ENCODE data around the gene GUCD1.
A peak's percentile ranks its signal among the peaks of the same experiment; 100 is the strongest.
"Not testable (repeated sequence)": the region's sequence is repeated elsewhere in the genome, so short reads cannot be mapped to it uniquely, and the experiment has no call there.

GUCD1 gene

DNA sequence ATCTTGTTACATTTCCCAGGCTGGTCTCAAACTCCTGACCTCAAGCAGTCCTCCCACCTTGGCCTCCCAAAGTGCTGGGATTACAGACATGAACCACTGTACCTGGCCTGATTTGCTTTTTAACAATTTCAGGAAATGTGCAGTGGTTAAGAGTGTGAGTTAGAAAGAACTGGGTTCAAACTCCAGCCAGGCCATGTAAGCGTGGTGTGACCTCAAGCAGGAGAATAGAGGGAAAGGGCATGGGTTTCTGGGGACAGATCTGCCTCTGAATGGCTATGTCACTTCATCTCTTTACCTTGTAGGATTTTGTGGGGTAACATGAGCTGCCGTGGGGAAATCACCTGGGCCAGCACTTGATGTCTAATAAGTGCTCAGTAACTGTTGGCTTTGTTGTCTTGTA is 10.1 kb upstream of the GUCD1 start:
- no peak for DNase-seq (ENCODE audit: low read depth)

- no peak for DNase-seq (ENCODE audit: low read depth)
These were observed 9.6 kb upstream of the GUCD1 start for GRCh38 chr22:24564376-24565058.

- DNase-seq (ENCODE audit: low read depth): no peak
These were observed 8.3 kb upstream of the GUCD1 start for GRCh38 chr22:24563246-24563645.

DNA sequence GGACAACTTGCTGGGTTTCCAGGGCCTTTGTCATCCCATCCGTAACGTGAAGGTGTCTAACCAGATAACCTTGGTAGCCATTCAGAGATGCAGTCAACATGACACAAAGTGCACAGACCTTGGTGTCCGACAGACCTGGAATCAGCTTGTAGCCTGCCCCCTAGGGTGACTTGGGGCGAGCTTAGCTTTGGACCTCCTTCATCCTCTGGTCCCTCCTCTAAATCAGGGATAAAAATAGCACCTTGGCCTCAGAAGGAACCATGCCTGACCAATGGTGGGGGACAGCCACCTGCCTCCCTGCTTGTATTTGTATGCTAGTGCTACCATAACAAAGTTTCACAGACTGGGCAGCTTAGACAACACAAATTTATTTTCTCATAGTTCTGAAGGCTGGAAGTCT is 4.5 kb upstream of the GUCD1 start:
- DNase-seq (ENCODE audit: low read depth): no peak

- DNase-seq (ENCODE audit: low read depth): peak; percentile 100
These were observed 464 bp upstream of the GUCD1 start, which contains the start of gene SNRPD3 for GRCh38 chr22:24555165-24556039. TSS of gene SNRPD3 (plus strand) at chr22:24555999. CDS start at chr22:24557675, 1,676 bp downstream.

- no peak for DNase-seq (ENCODE audit: low read depth)
These were observed 1.2 kb downstream of the GUCD1 start for GRCh38 chr22:24553597-24554312.

DNA sequence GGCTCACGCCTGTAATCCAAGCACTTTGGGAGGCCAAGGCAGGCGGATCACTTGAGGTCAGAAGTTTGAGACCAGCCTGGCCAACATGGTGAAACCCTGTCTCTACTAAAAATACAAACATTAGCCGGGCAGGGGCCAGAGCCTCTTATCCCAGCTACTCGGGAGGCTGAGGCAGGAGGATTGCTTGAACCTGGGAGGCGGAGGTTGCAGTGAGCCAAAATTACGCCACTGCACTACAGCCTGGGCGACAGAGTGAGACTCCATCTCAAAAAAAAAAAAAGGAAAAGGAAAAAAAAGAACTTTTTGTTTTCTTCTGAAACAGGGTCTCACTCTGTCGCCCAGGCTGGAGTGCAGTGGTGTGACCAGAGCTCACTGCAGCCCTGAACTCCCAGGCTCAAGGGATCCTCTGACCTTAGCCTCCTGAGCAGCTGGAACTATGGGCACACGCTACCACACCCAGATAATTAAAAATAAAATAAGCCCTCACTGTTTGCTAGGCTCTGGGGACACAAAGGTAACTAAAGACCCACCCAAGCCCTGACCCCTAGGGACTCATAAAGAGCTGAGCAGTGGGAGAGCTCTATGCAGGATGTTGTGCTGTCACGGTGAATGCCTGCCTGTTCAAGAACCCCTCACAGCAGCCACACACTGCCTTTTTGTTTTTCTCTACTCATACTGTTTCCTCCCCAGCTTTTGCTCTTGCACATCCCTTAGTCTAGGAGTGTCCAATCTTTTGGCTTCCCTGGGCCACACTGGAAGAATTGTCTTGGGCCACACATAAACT is 2.2 kb downstream of the GUCD1 start:
- DNase-seq (ENCODE audit: low read depth): not testable (repeated sequence)

DNA sequence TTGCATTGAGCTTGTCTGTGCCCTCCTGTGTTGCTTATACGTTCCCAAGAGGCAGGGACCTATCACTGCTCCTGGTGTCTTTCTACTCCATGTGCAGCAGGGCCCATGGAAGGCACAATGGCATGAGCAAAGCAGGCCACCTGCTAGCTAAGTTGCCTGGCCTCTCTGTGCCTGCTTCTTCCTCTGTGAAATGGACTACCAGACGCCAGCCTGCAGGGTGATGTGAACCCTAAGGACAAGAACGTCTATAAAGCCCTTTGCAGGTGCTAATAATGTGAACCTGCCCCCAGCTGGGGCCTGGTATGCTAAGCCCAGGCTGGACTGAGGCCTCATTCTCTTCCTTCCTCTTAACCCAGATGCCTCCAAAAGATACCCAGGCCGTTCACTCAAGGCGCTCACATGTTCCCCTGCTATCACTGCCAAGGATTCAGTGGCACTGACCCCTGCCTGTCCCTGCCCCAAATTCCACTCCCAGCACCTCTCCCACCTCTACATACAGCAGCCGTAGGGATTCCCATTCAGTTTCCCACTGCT is 4.0 kb downstream of the GUCD1 start:
- no peak for DNase-seq (ENCODE audit: low read depth)

DNA sequence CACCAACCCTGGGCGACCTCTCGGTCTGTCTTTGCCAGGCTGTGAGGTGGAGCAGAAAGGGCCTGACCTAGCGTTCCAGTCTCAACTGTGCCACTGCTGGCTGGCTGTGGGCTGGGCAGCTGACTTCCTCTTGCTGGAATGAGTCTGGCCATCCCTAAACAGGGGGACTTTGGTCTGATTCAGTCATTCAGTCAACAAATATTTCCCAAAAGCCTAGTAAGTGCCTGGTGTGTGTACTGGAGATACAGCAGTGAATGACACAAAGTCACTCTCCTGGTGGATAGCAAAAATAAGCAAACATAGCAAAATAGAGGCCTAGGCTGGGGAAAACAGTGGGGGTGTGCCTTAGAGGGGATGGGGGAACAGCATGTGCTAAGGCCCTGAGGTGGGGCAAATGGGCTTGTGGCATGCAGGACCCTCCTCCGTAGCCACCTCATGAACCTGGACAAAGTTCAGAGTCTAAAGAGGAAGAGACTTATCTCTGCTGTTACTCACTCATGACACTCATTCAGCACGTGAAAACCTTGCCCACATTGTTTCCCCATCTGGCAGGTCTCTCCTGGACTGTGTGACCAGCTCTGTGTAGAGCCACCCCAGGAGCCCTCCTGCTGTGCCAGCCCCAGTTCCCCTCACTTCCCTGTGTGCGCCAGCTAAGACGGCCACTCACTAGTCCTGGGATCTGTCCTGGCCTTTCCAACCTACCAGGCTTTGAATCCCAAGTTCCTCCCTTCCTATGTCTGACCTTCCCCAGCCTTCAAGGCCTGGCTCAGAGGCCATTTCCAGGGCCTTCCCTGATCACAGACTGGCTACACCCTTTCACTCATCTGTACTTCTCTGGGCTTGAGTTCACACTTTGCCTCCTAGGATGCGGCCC is 4.7 kb downstream of the GUCD1 start:
- no peak for DNase-seq (ENCODE audit: low read depth)

DNA sequence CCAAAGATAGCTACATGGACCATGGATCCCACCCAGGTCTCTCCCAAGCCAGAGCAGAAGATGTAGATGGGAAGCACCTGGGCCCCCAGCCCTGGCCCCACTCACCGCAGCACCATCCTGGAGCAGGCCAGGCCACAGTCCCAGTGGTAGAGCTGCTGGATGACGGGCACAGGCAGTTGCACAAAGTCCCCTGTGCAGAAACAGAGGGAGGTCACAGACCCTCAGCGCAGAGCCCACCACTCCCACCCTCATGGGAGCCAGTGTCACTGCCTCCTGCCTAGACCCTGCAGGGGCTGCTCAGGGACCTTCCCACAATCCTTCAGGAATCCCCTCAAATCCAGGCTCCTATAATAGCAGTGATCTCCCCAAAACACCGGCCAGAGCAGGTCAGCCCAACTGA is 6.1 kb downstream of the GUCD1 start:
- DNase-seq (ENCODE audit: low read depth): no peak

- no peak for DNase-seq (ENCODE audit: low read depth)
These were observed 11.2 kb downstream of the GUCD1 start for GRCh38 chr22:24543679-24544243.

DNA sequence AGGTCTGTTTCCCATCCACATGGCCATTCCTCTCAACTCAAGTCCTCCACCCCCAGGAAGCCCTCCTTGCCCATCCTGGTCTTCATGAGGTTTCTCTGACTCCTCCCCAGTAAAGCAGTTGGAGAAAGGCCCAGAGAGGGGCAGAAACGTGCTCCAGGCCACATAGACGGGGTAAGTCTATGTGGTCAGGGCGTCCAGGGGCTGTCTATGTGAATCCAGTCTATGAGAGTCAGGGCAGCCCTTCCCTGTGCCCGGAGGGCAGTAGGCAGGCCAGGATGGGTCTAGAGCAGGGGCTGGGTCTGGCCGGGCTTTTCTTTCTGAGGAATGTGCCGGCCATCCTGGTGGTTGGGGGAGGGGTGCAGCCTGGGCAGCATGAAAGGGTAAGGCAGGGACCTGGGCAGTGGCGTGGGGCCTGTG is 11.7 kb downstream of the GUCD1 start:
- no peak for DNase-seq (ENCODE audit: low read depth)

GRCh38 chr22:24542641-24543040 is 12.3 kb downstream of the GUCD1 start:
- DNase-seq (ENCODE audit: low read depth): no peak

GRCh38 chr22:24541681-24542515 is 13.0 kb downstream of the GUCD1 start:
- DNase-seq (ENCODE audit: low read depth): no peak

GRCh38 chr22:24540470-24540869 is 14.5 kb downstream of the GUCD1 start:
- DNase-seq (ENCODE audit: low read depth): no peak

- no peak for DNase-seq (ENCODE audit: low read depth)
These were observed 18.8 kb downstream of the GUCD1 start for GRCh38 chr22:24536089-24536488.

- no peak for DNase-seq (ENCODE audit: low read depth)
These were observed 19.6 kb downstream of the GUCD1 start for GRCh38 chr22:24535348-24535747.

GRCh38 chr22:24532075-24532474 is 22.9 kb downstream of the GUCD1 start:
- DNase-seq (ENCODE audit: low read depth): no peak

DNA sequence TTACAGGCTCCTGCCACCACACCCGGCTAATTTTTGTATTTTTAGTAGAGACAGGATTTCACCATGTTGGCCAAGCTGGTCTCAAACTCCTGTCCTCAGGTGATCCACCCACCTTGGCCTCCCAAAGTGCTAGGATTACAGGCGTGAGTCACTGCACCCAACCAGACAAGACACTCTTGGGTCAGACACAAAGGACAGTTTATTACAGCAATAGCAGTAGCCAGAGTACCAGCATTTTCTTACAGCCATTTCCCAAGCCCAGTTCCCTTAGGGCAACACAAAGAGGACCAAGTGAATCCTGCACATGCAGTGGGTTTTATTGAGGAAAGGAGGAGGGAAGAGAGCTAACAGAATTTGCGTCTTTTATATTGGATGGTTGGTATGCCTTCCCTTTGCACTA is 24.0 kb downstream of the GUCD1 start:
- not testable (repeated sequence) for DNase-seq (ENCODE audit: low read depth)

All from stimulated activated CD4-positive, alpha-beta T cell treated with anti-CD3 and anti-CD28 coated beads, Interleukin-2, amount 100 ng/mL, for 4 hours (primary cell).